ENCODE results near the gene GNAS-AS1.
"Not testable (repeated sequence)": the region's sequence is repeated elsewhere in the genome, so short reads cannot be mapped to it uniquely, and the experiment has no call there.

GNAS-AS1 gene

DNA sequence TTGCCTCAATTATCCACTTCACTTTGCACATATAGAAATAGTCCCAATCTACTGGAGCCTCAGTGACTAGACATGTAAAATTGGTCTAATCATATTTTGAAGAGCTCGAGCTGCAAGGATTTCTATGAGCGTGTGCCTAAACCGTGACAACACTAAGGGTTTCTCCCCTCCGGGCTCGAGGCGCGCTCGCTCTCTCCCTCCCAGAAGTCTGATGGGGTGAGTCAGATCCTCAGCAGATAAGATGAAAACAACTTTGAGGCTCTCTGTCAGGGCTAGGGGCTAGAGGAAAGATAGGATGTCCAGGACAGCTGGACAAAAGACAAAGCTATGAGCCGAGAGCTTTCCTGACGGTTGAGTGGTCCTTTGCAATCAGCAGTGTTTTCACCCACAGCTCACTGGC is 16.8 kb downstream of the GNAS-AS1 start:
- DNase-seq, result no peak

DNA sequence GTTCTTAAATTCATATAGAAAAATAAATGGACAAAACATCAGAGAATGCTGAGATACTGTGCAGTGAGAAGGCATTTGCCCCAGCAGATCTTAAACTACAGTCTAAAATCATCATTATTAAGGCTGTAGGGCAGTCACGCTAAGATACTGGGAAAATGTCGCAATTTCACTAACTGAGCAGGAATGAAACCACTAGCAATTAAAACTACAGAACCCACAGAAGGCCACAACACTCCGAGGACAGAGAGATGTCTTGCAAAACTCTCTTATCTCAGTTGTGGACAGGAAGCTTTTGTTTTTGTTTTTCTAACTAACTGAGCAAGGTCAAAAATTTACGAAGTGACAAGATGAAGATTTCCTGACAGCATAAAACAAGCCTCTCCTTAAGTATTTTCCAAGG is 18.2 kb downstream of the GNAS-AS1 start:
- no peak for DNase-seq

DNA sequence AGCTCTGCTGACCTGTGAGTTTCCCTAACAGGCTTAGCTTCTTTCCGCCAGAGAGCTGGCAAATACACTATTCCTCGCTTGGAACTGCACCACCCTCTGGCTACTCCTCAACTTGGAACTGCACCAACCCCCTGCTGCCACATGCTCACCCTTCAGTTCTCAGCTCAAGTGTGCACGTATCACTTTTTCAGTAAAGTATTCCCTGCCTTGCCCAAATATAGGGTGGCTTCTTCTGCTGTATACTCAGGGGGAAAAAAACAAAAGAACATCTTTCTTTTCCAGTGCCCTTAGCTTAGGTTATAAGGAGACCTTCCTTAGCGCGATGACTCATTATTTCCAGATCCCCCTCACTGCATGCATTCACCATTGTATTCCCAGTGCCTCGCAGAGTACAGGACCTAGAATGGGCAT is 21.2 kb downstream of the GNAS-AS1 start:
- no peak for DNase-seq

DNA sequence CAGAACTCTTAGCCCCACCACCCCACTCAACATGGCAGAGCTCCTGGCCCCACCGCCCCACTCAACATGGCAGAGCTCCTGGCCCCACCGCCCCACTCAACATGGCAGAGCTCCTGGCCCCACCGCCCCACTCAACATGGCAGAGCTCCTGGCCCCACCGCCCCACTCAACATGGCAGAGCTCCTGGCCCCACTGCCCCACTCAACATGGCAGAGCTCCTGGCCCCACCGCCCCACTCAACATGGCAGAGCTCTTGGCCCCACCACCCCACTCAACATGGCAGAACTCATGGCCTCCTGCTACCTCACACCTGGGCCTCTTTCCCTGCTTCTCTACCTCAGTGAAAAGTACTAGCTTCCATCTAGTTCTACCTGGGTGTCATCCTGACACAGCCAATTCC is 21.9 kb downstream of the GNAS-AS1 start:
- DNase-seq, result not testable (repeated sequence)

DNA sequence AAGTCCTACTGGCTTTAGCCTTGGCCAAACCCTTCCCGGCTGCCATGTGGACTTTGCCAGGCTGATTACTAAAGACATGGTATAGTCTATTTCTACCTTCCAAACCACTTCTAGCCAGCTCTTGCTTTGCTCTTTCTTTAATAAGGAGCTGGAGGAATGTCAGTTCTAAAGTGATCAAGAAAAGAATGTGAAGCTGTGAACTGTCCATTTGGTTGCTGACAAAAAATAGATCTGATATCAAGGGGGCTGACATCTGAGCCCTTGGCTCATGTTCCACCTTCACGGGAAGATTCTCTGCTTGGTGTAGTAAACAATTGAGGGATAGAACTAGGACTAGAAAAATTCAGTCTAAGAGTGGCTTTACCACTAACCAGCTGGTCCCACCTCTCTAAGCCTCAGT is 22.6 kb downstream of the GNAS-AS1 start:
- DNase-seq, result no peak

DNA sequence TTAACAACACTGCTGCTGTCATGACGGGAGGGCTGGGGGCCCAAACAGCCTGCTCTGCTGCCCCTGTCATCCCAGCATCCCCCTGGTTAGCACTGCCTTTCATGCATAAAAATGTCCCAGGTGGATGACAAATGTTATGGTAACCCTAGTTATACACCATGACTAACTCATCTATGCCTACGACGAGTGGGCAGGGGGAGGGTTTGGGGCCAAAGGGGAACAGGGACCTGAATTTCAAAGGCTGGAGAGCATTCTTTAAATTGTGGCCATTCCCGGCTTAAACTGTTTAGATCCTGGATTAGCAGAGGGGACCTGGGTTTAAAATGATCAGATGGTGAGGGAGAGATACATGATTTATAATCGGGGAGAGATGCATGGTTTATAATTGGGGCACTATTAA is 24.4 kb downstream of the GNAS-AS1 start:
- DNase-seq, result no peak

DNA sequence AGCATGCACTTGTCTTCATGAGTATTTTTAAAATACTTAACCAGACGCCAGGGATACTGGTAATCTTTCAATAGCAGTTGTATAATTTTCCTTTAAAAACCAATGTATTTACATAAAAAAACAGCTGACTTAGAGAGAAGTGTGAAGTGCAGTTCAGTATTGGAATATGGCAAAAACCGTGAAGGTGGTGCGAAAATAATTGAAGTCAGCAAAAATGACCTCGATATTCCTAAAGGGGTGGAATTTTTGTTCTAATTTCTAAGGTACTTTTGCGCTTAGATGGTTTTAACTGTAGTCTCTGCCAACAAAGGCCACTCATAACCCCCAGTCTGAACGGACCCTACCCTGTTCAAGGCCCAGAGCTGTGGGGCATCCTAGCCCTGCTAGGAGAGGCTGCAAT is 25.3 kb downstream of the GNAS-AS1 start:
- DNase-seq, result no peak

DNA sequence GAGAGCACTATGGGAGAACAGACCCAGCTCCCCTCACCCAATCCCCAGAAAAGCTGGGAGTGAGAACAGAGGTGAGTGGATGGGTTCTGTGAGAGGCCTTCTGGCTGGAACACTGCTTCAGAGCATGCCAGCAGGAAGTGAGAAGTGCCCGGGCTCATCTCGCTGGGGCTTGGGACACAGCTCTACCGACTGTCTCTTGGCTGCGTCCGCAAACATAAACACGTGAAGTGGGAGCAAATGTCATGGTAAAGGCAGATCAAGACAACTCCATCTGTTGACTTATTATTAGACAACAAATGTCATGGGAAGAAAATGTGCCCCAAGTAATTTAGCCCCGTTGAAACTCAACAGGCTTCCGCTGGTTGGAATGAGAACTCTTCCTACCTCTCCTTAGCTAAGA is 25.9 kb downstream of the GNAS-AS1 start:
- DNase-seq, result no peak

DNA sequence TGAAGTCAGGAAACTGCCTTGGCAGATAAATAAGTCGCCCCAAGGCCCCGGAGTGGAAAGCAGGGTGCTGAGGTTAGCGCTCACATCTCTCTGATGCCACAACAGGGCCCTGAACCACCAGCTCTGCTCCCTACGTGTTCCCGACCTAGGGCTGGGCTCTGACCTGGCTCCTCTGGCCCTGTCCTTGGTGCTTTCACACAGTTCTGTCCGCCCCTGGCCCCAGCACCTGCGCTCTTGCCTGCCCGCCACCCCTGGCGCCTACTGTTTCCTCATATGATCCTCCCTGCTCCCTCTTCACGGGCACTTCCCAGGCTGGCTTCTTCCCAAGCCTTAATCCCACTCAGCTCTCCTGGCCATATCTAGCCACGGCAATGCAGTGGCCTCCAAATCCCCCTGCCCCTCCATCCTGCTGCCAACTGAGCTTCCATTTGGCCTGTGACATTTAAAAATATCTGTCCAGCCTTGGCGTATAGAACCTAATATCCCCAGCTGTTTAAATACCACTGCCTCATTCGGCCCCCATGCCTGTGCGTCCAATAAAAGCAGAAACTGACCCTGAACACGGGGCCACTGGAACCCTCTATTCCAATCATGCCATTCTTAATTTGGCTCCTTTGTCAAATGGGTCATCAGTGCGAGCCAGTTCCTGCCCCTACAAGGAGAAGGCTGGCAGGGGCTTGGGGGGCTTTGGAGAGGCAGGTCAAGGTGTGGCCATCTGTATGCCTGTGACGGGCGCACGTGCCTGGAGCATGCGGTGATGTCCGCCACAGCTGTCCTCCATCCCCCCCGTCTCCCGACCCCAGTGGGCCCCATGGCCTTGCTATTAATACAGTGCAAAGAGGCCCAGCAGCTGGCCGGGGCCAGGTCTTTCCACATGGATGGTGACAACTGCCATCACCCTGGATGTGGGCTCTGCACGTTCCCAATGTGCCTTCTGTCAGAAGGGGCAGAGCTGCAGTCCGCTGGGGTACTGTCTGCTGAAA is 27.7 kb downstream of the GNAS-AS1 start:
- no peak for DNase-seq

DNA sequence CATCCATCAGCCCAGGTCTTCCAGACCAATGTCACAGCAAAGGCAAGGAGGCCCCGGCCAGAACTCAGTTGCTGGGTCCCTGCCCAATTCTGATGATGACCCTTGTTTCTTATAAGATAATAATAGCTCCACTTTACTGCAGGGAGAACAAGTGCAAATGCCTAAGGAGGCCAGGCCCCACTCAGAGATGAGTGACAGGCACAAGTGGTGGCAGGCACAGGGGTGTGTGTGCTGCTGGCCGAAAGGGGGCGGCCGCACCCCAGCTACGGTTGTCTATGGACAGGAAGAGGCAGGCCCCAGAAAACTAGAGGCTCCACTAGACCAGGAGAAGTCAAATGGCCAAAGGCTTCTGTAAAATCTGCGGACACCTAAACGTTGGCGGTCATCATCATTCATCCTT is 28.6 kb downstream of the GNAS-AS1 start:
- DNase-seq, result no peak

DNA sequence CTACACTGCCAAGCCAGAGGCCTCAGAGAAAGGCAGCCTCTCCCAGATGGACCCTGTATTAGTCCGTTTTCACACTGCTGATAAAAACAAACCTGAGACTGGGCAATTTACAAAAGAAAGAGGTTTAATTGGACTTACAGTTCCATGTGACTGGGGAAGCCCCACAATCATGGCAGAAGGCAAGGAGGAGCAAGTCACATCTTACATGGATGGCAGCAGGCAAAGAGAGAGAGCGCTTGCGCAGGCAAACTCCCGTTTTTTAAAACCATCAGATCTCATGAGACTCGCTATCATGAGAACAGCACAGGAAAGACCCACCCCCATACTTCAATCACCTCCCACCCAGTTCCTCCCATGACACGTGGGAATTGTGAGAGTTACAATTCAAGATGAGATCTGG is 30.2 kb downstream of the GNAS-AS1 start:
- not testable (repeated sequence) for DNase-seq

DNA sequence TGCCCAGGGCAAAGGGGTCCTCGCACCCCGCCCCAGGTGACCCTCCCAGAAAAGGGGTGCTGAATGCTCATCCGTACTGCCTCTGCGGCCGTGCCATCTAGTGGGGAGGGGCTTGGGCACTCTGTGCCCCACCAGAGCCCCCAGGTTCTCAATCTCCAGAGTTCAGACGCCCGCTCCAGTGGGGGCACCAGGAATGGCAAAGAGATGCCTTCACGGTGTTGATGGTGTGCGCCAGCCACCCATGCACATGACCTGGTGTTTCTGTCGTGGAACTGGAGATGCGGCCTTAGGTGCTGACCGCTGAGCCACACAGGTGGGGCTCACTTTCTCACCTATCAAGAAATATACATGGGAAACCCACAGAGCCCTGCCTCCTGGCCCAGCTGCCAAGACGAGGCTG is 30.8 kb downstream of the GNAS-AS1 start:
- DNase-seq, result no peak

DNA sequence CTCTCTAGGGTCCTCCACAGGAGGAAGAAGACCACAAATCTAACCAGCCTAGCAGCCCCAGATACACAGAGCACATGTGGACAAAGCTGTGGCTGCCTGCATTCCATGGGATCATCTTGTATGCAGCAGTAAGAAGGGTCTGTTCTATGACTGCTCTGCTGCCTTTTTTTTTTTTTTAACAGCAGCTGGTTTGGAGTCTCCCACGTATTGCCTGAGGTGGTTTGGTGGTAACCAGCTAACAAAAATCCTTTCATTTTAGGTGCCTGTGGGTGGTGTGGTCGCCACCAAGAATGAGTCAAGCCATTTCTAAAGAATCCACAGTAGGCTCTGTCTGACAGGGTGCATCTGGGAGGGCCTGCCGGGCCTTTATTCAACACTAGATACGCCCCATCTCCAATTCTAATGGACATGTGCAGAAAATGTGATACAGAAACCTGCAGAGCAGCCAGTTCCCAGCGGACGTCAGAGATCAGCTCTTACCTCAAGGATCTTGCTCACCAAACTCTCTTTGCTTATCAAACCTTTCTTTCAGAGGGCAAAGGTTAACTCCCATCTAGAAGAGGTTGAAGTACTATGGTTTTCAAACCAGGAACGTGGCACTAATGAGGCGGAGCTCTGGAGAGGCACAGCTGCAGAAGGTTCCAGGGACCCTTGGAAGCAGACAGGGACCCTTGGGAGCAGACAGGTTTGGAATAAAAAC is 32.0 kb downstream of the GNAS-AS1 start:
- peak; percentile 84 for DNase-seq

DNA sequence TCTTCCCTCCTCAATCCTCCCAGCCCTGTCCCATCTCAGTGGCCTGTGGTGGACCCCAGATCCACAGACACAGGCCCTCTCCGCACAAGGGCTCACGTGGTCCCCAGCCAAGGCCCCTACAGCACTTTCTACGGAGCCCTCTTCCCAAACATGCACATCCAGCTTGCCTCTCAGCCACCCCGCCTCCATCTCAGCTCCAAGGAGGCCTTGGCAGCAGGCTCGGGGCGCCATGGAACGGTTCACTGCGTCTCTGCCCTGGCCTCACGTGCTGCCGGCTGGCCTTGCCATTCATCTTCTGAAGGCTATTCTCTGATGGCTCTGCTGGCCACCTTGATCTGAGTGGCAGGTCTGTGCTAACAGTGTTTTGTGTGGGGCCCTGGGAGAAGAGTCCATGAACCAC is 33.0 kb downstream of the GNAS-AS1 start:
- no peak for DNase-seq

DNA sequence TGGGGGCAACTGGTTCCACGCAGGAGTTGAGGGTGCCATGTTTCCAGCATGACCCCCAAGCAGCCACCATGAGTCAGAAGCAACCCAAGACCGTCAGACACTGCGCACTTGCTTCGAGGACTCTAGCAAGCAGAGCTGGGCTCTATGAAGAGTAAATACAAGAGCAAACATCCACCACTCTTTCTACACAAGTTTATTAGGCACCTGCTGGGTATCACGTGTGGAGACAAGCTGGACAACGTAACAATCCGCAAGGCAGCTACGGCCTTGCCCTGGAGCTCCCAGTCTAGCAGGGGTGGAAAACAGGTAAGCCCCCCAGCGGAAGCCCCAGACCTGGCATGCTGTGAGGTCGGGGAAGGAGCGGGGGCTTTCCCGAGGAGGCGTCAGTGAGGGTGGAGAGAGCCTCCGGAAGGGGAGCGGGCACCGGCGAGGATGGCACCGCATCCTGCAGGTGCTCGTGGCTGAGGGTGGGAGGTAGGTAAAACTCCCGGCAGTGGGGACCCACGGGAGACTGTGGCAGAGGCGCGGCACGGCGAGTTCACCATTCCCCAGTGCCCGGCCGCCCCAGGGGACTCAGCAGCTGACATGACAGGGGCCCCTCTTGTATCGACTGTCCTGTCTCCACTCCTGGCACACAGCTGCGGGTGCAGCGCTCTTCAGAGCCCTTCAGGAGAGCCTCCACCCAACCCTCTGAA is 33.6 kb downstream of the GNAS-AS1 start:
- no peak for DNase-seq

DNA sequence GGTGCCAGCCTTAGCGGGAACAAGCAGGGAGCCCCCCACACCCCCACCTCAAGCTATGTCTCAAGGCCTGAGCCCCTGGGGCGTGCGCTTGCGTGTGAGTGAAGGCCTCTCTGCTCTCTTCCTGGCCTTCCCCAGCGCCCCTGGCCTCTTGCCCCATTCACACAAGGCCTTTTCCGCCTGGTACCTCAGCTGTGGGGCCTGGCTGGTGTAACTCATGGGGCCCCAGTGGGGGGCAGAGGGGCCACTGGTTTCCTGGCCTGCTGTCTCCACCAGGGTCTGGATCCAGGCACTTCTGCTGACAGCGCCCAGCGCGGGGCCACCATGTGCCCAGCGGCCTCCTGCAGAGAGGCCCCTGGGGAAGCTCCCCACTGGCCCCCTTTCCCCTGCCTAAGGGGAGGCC is 34.7 kb downstream of the GNAS-AS1 start:
- no peak for DNase-seq

DNA sequence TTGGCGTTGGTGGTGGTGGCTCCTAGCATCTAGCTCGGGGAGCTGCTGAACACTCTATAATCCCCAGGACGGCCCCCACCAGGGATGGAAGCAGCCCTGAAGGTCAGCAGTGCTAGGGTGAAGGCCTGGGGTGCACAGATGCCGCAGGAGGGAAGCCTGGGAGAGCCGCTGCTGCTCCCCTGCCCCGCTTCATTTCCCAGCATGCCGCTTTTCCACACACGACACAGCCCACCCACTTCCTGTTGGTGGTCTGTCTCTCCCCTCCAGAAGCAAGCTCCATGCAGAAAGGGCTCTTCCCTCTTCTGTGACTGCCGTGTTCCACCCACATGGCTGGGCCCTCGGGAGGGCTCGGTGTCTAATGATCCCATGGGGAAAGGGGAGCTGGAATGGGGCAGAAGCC is 35.3 kb downstream of the GNAS-AS1 start:
- DNase-seq, result no peak

DNA sequence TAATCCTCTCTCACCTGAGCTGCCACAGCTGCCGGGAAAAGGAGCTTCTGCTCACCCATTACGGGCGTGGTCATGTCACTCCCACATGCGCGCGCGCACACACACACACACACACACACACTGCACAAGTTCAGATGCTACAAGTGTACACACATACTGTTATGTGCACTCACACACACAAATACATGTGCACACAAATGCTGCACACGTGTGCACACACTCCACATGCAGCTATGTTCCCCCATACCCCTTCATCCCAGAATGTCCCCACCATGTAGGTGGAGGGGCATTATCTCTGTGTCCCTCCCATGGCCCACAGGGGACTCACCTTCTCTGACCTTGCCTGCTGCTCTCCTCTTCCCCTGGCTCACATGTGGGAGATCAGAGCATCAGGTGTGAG is 37.3 kb downstream of the GNAS-AS1 start:
- DNase-seq, result no peak

DNA sequence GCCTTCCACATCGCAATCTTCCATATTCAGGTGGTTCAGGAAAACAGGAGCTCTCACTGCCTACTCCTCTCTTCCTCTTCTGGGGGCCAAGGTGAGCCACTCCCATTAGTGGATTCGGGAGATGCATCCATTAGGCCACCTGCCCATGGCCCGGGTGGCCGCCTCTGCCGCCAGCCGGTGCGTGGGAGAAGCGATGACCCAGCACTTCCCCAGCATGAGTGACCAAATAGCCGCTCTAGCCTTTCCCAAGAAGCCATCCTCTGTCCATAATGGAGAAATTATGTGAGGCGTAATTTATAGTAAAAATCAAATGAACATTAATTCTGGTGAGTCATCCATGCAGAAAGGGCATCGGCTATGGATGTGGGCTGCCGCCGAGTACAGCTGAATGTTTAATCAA is 39.4 kb downstream of the GNAS-AS1 start:
- no peak for DNase-seq

DNA sequence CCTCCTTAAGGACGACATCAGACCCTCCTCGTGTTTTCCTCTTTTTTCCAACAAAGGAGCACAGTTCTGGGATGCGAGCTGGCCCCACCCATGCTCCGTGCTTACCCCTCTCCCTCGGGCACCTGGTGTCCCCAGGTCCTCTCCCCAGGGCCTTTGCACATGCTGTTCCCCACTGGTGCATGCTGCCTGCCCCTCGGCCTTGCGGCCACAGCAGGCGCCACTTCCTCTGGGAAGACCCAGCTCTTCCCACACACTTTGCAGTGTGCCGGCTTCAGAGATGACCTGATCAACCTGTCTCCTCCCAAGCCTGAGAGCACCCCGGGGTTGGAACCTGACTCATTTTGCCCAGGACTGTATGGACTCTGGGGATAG is 39.8 kb downstream of the GNAS-AS1 start:
- DNase-seq, result no peak

DNA sequence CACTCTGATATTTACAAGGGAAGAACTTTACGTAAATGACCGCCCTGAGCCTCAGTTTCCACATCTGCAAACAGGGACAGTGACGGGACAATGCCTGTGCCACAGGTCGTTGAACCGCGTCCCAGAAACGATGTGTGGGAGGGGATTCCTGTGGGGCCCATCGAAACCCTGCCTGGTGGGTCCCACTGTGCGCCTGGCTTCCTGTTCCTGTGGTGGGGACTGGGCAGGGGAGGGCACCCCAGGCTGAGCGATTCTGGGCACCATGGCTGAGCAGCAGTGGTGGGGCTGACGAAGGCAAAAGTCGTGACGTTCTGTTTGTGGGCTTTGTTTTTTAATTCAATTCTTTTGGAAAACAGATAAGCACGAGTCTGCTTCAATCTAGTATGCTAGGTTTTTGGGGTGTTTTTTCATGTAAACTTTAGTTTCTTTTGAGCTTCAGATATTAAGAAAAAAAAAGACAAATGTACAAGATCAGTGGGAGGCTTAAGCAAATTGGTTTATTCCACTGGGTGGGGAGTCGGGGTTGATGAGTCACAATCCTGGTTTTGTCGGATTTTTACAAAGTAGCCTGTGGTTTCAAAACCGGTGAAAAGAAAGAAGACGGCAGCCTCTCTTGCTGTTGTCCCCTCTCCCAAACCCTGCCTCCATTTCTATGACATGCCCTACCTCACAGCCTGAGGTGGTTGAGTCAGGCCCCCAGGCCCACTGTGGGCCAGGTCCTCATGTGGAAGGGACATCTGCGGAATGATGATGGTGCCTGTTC is 40.4 kb downstream of the GNAS-AS1 start:
- DNase-seq, result no peak

DNA sequence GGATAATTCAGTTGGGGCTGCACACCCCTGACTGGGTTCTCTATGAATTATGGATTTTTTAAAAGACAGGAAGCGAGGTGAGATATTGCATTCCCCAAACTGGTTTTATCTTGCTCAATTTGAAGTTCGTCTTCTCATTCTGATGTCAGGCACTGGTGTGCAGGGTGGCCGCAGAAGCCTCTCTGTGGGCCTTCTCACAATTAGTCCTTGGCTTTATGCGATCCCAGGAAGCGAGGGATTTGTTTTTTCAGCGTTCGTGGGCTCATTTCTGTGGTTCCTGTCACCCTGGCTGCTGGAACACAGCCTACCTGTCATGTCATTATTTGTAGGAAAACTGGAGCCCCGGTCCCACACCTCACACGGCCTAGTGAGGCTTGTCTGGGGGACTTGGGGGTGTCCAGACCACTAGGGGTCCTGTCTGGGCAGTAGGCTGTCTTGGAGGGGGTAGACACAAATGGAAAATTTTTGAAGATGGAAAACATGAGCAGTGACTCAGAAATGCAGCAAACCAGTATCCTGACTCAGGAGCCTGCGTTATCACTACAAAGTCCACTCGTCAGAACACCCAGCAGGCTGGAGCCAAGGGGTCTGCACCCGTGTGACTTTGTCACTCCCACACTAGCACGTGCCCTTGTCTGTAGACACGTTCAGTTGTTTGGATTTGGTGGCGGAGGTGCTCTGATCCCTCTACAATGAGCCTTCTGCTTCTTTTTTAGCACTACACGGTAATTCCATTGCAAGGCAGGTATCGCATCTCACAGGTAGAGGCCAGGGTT is 42.2 kb downstream of the GNAS-AS1 start:
- no peak for DNase-seq
